Measurements from ENCODE around the gene PTCSC3. TPM values are rescaled to one million over a fixed set of nuclear protein-coding genes. Genes with fewer than 3 reads are reported as not detected.

The PTCSC3 gene
- total RNA-seq, 1 donor from 2014 or later = not detected

DNA sequence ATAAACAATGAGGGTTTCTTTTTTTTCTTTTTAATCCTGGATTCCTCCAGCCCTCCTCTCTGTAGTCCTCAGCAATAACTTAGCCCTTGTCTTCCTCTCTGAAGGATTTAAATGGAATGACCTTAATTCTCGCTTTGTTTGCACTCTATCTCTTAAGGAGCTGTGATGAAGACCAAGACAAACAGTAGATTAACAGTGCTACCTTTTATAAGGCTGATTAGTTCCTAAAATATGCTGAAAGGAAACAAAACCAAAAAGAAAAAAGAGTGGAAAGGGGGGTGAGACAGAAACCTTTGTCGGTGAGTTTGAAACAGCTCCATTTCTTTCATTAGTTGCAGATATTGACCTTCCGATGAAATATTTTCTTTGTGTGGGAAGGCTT, 38.7 kb upstream of the PTCSC3 start:
- H3K27me3 Mint-ChIP-seq (ENCODE audit: low read depth, unreplicated experiment) = peaks cover 6% of the 10 kb centered on the region
- no peak overlapping the region for H3K27ac ChIP-seq (ENCODE audit: low read depth, low read length)
- no peaks in the 10 kb centered on the region for H3K9me3 Mint-ChIP-seq (ENCODE audit: unreplicated experiment)
- no peaks in the 10 kb centered on the region for H3K36me3 Mint-ChIP-seq (ENCODE audit: low read depth, unreplicated experiment)
- no peaks in the 10 kb centered on the region for H3K4me1 ChIP-seq (ENCODE audit: insufficient read depth, low read length)
- H2AFZ ChIP-seq (ENCODE audit: low read depth, low read length) = no peak overlapping the region
- no peaks in the 10 kb centered on the region for H3K79me2 ChIP-seq (ENCODE audit: insufficient read depth, low read length)
- H4K20me1 ChIP-seq (ENCODE audit: insufficient read depth, low read length) = no peaks in the 10 kb centered on the region
- no peaks in the 10 kb centered on the region for H3K9me3 ChIP-seq (ENCODE audit: insufficient read depth, low read depth, low read length)
- H3K9ac ChIP-seq (ENCODE audit: low read length) = no peak overlapping the region
- H3K36me3 ChIP-seq (ENCODE audit: insufficient read depth, low read length) = no peaks in the 10 kb centered on the region
- H3K27ac Mint-ChIP-seq (ENCODE audit: unreplicated experiment) = no peak overlapping the region
- no peak overlapping the region for H3K4me2 ChIP-seq (ENCODE audit: low read length)
- H3K4me3 Mint-ChIP-seq (ENCODE audit: unreplicated experiment) = no peak overlapping the region
- H3K4me1 Mint-ChIP-seq (ENCODE audit: low read depth, unreplicated experiment) = peaks cover 9% of the 10 kb centered on the region
- no peak for TF ChIP-seq CTCF (IDR thresholded peaks at IDR 0.05; ENCODE audit: insufficient read depth, low read depth, low read length)
- TF ChIP-seq EZH2 (IDR thresholded peaks at IDR 0.05; ENCODE audit: insufficient read depth, low read length) = no peak
- H3K27me3 ChIP-seq (ENCODE audit: insufficient read depth, low read length) = peaks cover 2% of the 10 kb centered on the region
- DNase-seq (ENCODE audit: low read depth) (no peak), FAIRE-seq (no peak)
- no peak overlapping the region for H3K4me3 ChIP-seq (ENCODE audit: insufficient read depth, low read depth, low read length)

DNA sequence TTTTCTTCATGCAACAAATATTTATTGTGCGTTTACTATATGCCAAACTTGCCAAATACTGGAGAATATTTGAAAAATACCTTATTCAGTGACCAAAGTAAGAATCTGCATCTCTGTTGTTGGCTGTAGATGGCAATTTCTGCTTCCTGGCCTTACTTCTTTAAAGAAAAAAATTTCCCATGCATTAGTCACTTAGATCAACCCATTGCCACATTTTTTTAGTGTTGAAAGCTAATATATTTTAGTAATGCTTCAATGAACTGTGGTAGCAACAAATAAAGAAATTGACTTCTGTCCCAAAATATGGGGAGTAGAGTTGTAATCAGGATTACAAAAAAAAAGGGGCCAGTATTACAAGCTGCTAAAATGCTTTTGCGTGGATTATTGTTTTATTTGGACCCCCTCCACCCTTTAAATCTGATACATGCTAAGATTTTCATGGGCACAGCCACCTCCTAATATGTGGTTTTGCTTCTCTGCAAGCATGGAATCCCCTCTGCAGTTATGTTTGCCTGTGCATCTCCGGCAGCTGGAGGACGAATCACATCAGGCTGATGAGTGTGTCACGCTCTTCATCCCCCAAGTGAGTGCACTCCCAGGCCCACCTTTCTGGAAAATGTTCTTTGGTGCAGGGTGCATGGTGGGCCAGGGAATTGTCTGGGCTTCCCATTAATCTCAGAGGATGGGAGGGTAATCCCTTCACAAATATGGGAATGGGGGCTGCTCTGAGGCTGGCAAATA, 38.1 kb upstream of the PTCSC3 start:
- Mint-ChIP-seq H3K36me3 (ENCODE audit: low read depth, unreplicated experiment) (no peaks in the 10 kb centered on the region), H3K4me3 (ENCODE audit: unreplicated experiment) (no peak overlapping the region), H3K27ac (ENCODE audit: unreplicated experiment) (no peak overlapping the region), H3K27me3 (ENCODE audit: low read depth, unreplicated experiment) (peaks cover 6% of the 10 kb centered on the region), H3K9me3 (ENCODE audit: unreplicated experiment) (no peaks in the 10 kb centered on the region), H3K4me1 (ENCODE audit: low read depth, unreplicated experiment) (peaks cover 9% of the 10 kb centered on the region)
- DNase-seq (ENCODE audit: low read depth) (peak; percentile 15), FAIRE-seq (no peak)
- H3K79me2 ChIP-seq (ENCODE audit: insufficient read depth, low read length) = no peaks in the 10 kb centered on the region
- H3K4me1 ChIP-seq (ENCODE audit: insufficient read depth, low read length) = no peaks in the 10 kb centered on the region
- H3K27me3 ChIP-seq (ENCODE audit: insufficient read depth, low read length) = peaks cover 2% of the 10 kb centered on the region
- no peak overlapping the region for H3K27ac ChIP-seq (ENCODE audit: low read depth, low read length)
- H3K9ac ChIP-seq (ENCODE audit: low read length) = no peak overlapping the region
- no peak overlapping the region for H2AFZ ChIP-seq (ENCODE audit: low read depth, low read length)
- no peak overlapping the region for H3K4me2 ChIP-seq (ENCODE audit: low read length)
- H3K4me3 ChIP-seq (ENCODE audit: insufficient read depth, low read depth, low read length) = no peak overlapping the region
- H4K20me1 ChIP-seq (ENCODE audit: insufficient read depth, low read length) = no peaks in the 10 kb centered on the region
- H3K36me3 ChIP-seq (ENCODE audit: insufficient read depth, low read length) = no peaks in the 10 kb centered on the region
- no peaks in the 10 kb centered on the region for H3K9me3 ChIP-seq (ENCODE audit: insufficient read depth, low read depth, low read length)
- TF ChIP-seq CTCF (IDR thresholded peaks at IDR 0.05; ENCODE audit: insufficient read depth, low read depth, low read length) (no peak), EZH2 (IDR thresholded peaks at IDR 0.05; ENCODE audit: insufficient read depth, low read length) (no peak)

DNA sequence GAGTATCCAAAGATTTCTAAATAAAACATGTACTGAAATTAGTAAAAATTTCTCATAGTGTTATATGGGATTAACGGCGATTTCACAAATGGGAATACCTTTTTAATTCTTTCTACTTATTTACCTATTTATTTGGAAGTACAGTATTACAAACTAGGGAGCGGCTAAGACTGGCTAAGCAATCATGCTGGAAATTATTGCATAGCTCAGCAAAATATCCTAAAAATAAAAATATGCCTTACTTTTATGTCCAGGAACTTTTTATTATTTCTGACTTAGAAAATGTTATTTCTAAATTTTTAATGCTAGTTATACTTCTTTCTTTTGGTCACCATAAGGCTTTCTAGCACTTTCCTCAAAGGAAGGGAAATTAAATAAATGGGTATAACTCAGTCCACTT, 36.5 kb upstream of the PTCSC3 start:
- peaks cover 9% of the 10 kb centered on the region for H3K4me1 Mint-ChIP-seq (ENCODE audit: low read depth, unreplicated experiment)
- H3K27ac ChIP-seq (ENCODE audit: low read depth, low read length) = no peak overlapping the region
- peaks cover 6% of the 10 kb centered on the region for H3K27me3 Mint-ChIP-seq (ENCODE audit: low read depth, unreplicated experiment)
- no peaks in the 10 kb centered on the region for H3K9me3 Mint-ChIP-seq (ENCODE audit: unreplicated experiment)
- TF ChIP-seq CTCF (IDR thresholded peaks at IDR 0.05; ENCODE audit: insufficient read depth, low read depth, low read length) (no peak), EZH2 (IDR thresholded peaks at IDR 0.05; ENCODE audit: insufficient read depth, low read length) (no peak)
- FAIRE-seq (no peak), DNase-seq (ENCODE audit: low read depth) (no peak)
- H3K9me3 ChIP-seq (ENCODE audit: insufficient read depth, low read depth, low read length) = no peaks in the 10 kb centered on the region
- H3K4me1 ChIP-seq (ENCODE audit: insufficient read depth, low read length) = no peaks in the 10 kb centered on the region
- no peaks in the 10 kb centered on the region for H4K20me1 ChIP-seq (ENCODE audit: insufficient read depth, low read length)
- H3K4me3 Mint-ChIP-seq (ENCODE audit: unreplicated experiment) = no peak overlapping the region
- H3K79me2 ChIP-seq (ENCODE audit: insufficient read depth, low read length) = no peaks in the 10 kb centered on the region
- H2AFZ ChIP-seq (ENCODE audit: low read depth, low read length) = no peak overlapping the region
- H3K4me2 ChIP-seq (ENCODE audit: low read length) = no peak overlapping the region
- H3K27me3 ChIP-seq (ENCODE audit: insufficient read depth, low read length) = peaks cover 2% of the 10 kb centered on the region
- H3K36me3 Mint-ChIP-seq (ENCODE audit: low read depth, unreplicated experiment) = no peaks in the 10 kb centered on the region
- H3K27ac Mint-ChIP-seq (ENCODE audit: unreplicated experiment) = no peak overlapping the region
- H3K36me3 ChIP-seq (ENCODE audit: insufficient read depth, low read length) = no peaks in the 10 kb centered on the region
- no peak overlapping the region for H3K9ac ChIP-seq (ENCODE audit: low read length)
- no peak overlapping the region for H3K4me3 ChIP-seq (ENCODE audit: insufficient read depth, low read depth, low read length)

Measured in astrocyte (in vitro differentiated cells and primary cell).